ENCODE results near the gene EPB41L4A. TPM values are rescaled to one million over a fixed set of nuclear protein-coding genes. Genes with fewer than 3 reads are reported as not detected.

Gene EPB41L4A
- total and polyA plus RNA-seq, 2 experiments from 2014 or later, result 9.5 to 12.9 TPM

- no peak for TF ChIP-seq CTCF (IDR thresholded peaks at IDR 0.05; ENCODE audit: poor library complexity)
- no peak for TF ChIP-seq EZH2 (IDR thresholded peaks at IDR 0.05; ENCODE audit: borderline replicate concordance)
- TF ChIP-seq EZH2phosphoT487 (IDR thresholded peaks at IDR 0.05; ENCODE audit: low read depth, severe bottlenecking, unreplicated experiment), result no peak
- Histone ChIP-seq H3K9me3 (ENCODE audit: low read depth) (no peaks in the 10 kb centered on the region), H3K79me2 (peaks cover 3% of the 10 kb centered on the region), H4K20me1 (ENCODE audit: insufficient read depth, poor library complexity, severe bottlenecking) (no peaks in the 10 kb centered on the region), H2AFZ (no peak overlapping the region), H3K4me3 (no peak overlapping the region), H3K4me1 (ENCODE audit: insufficient read depth) (no peaks in the 10 kb centered on the region), H3K36me3 (replicated peaks; ENCODE audit: insufficient read depth, low read depth) (no peaks in the 10 kb centered on the region), H3K27me3 (no peaks in the 10 kb centered on the region), H3K9me2 (replicated peaks; ENCODE audit: insufficient read depth) (no peaks in the 10 kb centered on the region), H3K4me2 (no peak overlapping the region), H3K27ac (no peak overlapping the region)
- 80% methylated on average over 3 of the region's 3 CpGs for WGBS (ENCODE audit: low lambda C conversion rate, missing lambda C conversion rate)
- no peak for DNase-seq (ENCODE audit: low spot score)
Observed at GRCh38 chr5:112344540-112344939, 74.5 kb downstream of the EPB41L4A start.

- H3K9me3 ChIP-seq (ENCODE audit: low read depth), result no peaks in the 10 kb centered on the region
- no peak overlapping the region for H2AFZ ChIP-seq
- H3K36me3 ChIP-seq (replicated peaks; ENCODE audit: insufficient read depth, low read depth), result no peaks in the 10 kb centered on the region
- no peaks in the 10 kb centered on the region for H4K20me1 ChIP-seq (ENCODE audit: insufficient read depth, poor library complexity, severe bottlenecking)
- H3K4me1 ChIP-seq (ENCODE audit: insufficient read depth), result no peaks in the 10 kb centered on the region
- no peaks in the 10 kb centered on the region for H3K9me2 ChIP-seq (replicated peaks; ENCODE audit: insufficient read depth)
- no peak overlapping the region for H3K4me3 ChIP-seq
- H3K4me2 ChIP-seq, result no peak overlapping the region
- no peak overlapping the region for H3K27ac ChIP-seq
- DNase-seq (ENCODE audit: low spot score), result no peak
- peaks cover 3% of the 10 kb centered on the region for H3K79me2 ChIP-seq
- H3K27me3 ChIP-seq, result no peaks in the 10 kb centered on the region
- 42% methylated on average over 3 of the region's 3 CpGs for WGBS (ENCODE audit: low lambda C conversion rate, missing lambda C conversion rate)
- no peak for TF ChIP-seq EZH2 (IDR thresholded peaks at IDR 0.05; ENCODE audit: borderline replicate concordance)
- TF ChIP-seq CTCF (IDR thresholded peaks at IDR 0.05; ENCODE audit: poor library complexity), result no peak
- TF ChIP-seq EZH2phosphoT487 (IDR thresholded peaks at IDR 0.05; ENCODE audit: low read depth, severe bottlenecking, unreplicated experiment), result no peak
Observed at GRCh38 chr5:112342389-112342788, 76.7 kb downstream of the EPB41L4A start.

GRCh38 chr5:112339761-112340160, 79.3 kb downstream of the EPB41L4A start:
- WGBS (ENCODE audit: low lambda C conversion rate, missing lambda C conversion rate), result 94% methylated on average over 8 of the region's 8 CpGs
- no peaks in the 10 kb centered on the region for H3K4me1 ChIP-seq (ENCODE audit: insufficient read depth)
- no peaks in the 10 kb centered on the region for H3K9me2 ChIP-seq (replicated peaks; ENCODE audit: insufficient read depth)
- H3K79me2 ChIP-seq, result peaks cover 1% of the 10 kb centered on the region
- no peak overlapping the region for H3K4me3 ChIP-seq
- H4K20me1 ChIP-seq (ENCODE audit: insufficient read depth, poor library complexity, severe bottlenecking), result no peaks in the 10 kb centered on the region
- H3K4me2 ChIP-seq, result no peak overlapping the region
- H3K9me3 ChIP-seq (ENCODE audit: low read depth), result no peaks in the 10 kb centered on the region
- no peak for TF ChIP-seq EZH2phosphoT487 (IDR thresholded peaks at IDR 0.05; ENCODE audit: low read depth, severe bottlenecking, unreplicated experiment)
- TF ChIP-seq EZH2 (IDR thresholded peaks at IDR 0.05; ENCODE audit: borderline replicate concordance), result no peak
- H3K36me3 ChIP-seq (replicated peaks; ENCODE audit: insufficient read depth, low read depth), result no peaks in the 10 kb centered on the region
- H3K27ac ChIP-seq, result no peak overlapping the region
- H2AFZ ChIP-seq, result no peak overlapping the region
- no peak for DNase-seq (ENCODE audit: low spot score)
- no peaks in the 10 kb centered on the region for H3K27me3 ChIP-seq

- Histone ChIP-seq H3K27ac (no peak overlapping the region), H2AFZ (no peak overlapping the region), H3K9me3 (ENCODE audit: low read depth) (no peaks in the 10 kb centered on the region), H3K36me3 (replicated peaks; ENCODE audit: insufficient read depth, low read depth) (no peaks in the 10 kb centered on the region), H3K4me2 (no peak overlapping the region), H3K4me1 (ENCODE audit: insufficient read depth) (no peaks in the 10 kb centered on the region), H3K79me2 (no peaks in the 10 kb centered on the region), H3K27me3 (no peaks in the 10 kb centered on the region), H3K4me3 (no peak overlapping the region), H3K9me2 (replicated peaks; ENCODE audit: insufficient read depth) (no peaks in the 10 kb centered on the region), H4K20me1 (ENCODE audit: insufficient read depth, poor library complexity, severe bottlenecking) (no peaks in the 10 kb centered on the region)
- no peak for TF ChIP-seq CTCF (IDR thresholded peaks at IDR 0.05; ENCODE audit: poor library complexity)
- TF ChIP-seq EZH2 (IDR thresholded peaks at IDR 0.05; ENCODE audit: borderline replicate concordance), result no peak
- peak; percentile 16 for DNase-seq (ENCODE audit: low spot score)
- WGBS (ENCODE audit: low lambda C conversion rate, missing lambda C conversion rate), result 63% methylated on average over 5 of the region's 5 CpGs
Observed at GRCh38 chr5:112338681-112339337, 80.3 kb downstream of the EPB41L4A start.
